ENCODE data around the gene CBLC. TPM values are rescaled to one million over a fixed set of nuclear protein-coding genes. Genes with fewer than 3 reads are reported as not detected.
A peak's percentile ranks its signal among the peaks of the same experiment; 100 is the strongest.

CBLC gene
- total RNA-seq, 1 donor from 2014 or later: not detected

GRCh38 chr19:44848036-44848811 is 70.5 kb downstream of the CBLC start:
- peak overlapping the region; percentile 98 for H3K27ac Mint-ChIP-seq (ENCODE audit: unreplicated experiment)
- TF ChIP-seq, protein P1, sequence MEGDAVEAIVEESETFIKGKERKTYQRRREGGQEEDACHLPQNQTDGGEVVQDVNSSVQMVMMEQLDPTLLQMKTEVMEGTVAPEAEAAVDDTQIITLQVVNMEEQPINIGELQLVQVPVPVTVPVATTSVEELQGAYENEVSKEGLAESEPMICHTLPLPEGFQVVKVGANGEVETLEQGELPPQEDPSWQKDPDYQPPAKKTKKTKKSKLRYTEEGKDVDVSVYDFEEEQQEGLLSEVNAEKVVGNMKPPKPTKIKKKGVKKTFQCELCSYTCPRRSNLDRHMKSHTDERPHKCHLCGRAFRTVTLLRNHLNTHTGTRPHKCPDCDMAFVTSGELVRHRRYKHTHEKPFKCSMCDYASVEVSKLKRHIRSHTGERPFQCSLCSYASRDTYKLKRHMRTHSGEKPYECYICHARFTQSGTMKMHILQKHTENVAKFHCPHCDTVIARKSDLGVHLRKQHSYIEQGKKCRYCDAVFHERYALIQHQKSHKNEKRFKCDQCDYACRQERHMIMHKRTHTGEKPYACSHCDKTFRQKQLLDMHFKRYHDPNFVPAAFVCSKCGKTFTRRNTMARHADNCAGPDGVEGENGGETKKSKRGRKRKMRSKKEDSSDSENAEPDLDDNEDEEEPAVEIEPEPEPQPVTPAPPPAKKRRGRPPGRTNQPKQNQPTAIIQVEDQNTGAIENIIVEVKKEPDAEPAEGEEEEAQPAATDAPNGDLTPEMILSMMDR (IDR thresholded peaks at IDR 0.05): no peak
- DNase-seq (ENCODE audit: extremely low spot score, unreplicated experiment): no peak
- no peaks in the 10 kb centered on the region for H3K36me3 Mint-ChIP-seq (ENCODE audit: unreplicated experiment)
- no peaks in the 10 kb centered on the region for H3K9me3 Mint-ChIP-seq (ENCODE audit: unreplicated experiment)
- peak overlapping the region; percentile 90 for H3K4me3 Mint-ChIP-seq (ENCODE audit: unreplicated experiment)
- no peaks in the 10 kb centered on the region for H3K27me3 Mint-ChIP-seq (ENCODE audit: unreplicated experiment)
- peaks cover 36% of the 10 kb centered on the region for H3K4me1 Mint-ChIP-seq (ENCODE audit: unreplicated experiment)

DNA sequence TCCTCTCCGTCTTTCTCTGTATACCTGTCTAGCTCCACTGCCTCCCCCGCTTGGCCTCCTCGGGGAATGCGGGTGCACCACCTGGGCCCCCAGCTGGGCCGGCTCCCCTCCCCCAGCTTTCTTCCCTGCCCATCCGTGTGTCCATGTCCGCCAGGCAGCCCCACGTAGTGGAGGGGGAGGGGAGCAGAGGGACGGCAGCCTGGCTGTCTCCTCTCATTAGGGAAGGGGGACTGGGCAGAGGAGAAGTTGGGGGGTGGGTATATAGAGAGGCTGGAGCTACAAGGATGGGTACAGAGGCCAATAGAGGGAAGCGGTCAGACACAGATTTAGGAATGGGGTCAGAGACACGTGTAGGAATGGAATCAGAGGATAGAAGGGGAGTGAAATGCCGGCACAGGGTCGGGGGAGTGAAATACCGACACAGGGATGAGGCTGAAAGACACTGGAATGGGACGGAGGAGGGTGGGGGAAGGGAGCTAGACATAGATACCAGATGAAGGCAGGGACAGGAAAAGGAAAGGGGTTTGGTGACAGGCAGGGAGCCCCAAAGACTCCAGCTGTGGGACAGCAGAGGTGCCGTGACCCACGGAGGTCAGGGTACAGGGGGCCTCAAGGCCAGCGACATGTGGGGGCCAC is 71.2 kb downstream of the CBLC start:
- Mint-ChIP-seq H3K36me3 (ENCODE audit: unreplicated experiment) (peaks cover 3% of the 10 kb centered on the region), H3K9me3 (ENCODE audit: unreplicated experiment) (no peaks in the 10 kb centered on the region), H3K4me1 (ENCODE audit: unreplicated experiment) (peaks cover 38% of the 10 kb centered on the region), H3K4me3 (ENCODE audit: unreplicated experiment) (peak overlapping the region; percentile 90), H3K27ac (ENCODE audit: unreplicated experiment) (peak overlapping the region; percentile 98), H3K27me3 (ENCODE audit: unreplicated experiment) (no peaks in the 10 kb centered on the region)
- TF ChIP-seq, protein P1 (IDR thresholded peaks at IDR 0.05): no peak
- no peak for DNase-seq (ENCODE audit: extremely low spot score, unreplicated experiment)

Small RNAs within 50 kb of the gene (microRNA-seq; reads per million reads assigned to microRNA genes)
- not detected for gene MIR8085 (ENCODE audit: unreplicated experiment)

Other genes with a start within 250 kb of the CBLC start
- gene CEACAM20, start 248.2 kb upstream of the CBLC start, total RNA-seq: not detected in 2 replicates
- gene IGSF23, start 164.3 kb upstream of the CBLC start, total RNA-seq: not detected in 2 replicates
- 29.2 and 31.4 TPM in 2 replicates for gene PVR, start 134.0 kb upstream of the CBLC start, total RNA-seq
- 6.3 and 7.4 TPM in 2 replicates for gene CEACAM19, start 106.4 kb upstream of the CBLC start, total RNA-seq
- not detected in 2 replicates for gene CEACAM16, start 78.7 kb upstream of the CBLC start, total RNA-seq
- gene BCL3, start 29.2 kb upstream of the CBLC start, total RNA-seq: 12.7 and 15.3 TPM in 2 replicates
- gene BCAM, start 31.2 kb downstream of the CBLC start, total RNA-seq: 8.8 and 9.9 TPM in 2 replicates
- gene NECTIN2, start 68.4 kb downstream of the CBLC start, total RNA-seq: 117 TPM in 2 replicates
- 47.4 and 48.7 TPM in 2 replicates for gene TOMM40, start 113.4 kb downstream of the CBLC start, total RNA-seq
- 151 and 184 TPM in 2 replicates for gene APOE, start 127.9 kb downstream of the CBLC start, total RNA-seq
- gene APOC1, start 136.7 kb downstream of the CBLC start, total RNA-seq: 3.3 TPM in 1 of 2 replicates, not detected in the other
- not detected in 2 replicates for gene APOC4, start 164.3 kb downstream of the CBLC start, total RNA-seq
- gene APOC2, start 168.2 kb downstream of the CBLC start, total RNA-seq: not detected in 2 replicates
- 124 and 126 TPM in 2 replicates for gene CLPTM1, start 177.5 kb downstream of the CBLC start, total RNA-seq
- 14.3 and 15.1 TPM in 2 replicates for gene RELB, start 223.6 kb downstream of the CBLC start, total RNA-seq